ENCODE measurements around the gene MARK3. TPM values are rescaled to one million over a fixed set of nuclear protein-coding genes. Genes with fewer than 3 reads are reported as not detected.

The MARK3 gene
- total and polyA plus RNA-seq, 9 donors = 54.7 to 83.3 (median 59.1) TPM

DNA sequence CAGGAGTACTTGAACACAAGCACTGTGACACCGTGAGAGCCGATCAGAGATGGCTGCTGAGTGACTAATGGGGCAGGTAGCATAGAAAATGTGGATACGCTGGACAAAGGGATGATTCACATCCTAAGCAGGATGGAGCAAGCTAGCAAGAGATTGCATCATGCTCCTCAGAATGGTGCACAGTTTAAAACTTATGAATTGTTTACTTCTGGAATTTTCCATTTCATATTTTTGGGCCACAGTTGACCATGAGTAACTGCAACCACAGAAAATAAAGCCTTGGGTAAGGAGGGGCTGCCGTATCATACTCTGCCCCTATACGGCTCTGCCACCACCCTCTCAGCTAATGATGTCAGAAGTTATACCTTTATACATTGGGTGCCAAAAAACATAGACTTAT, 23.3 kb upstream of the MARK3 start:
- 88% methylated on average over 3 of the region's 5 CpGs for WGBS (ENCODE audit: insufficient coverage)
- H3K27me3 ChIP-seq (ENCODE audit: control insufficient read depth, insufficient read depth, low read length) = peaks cover 6% of the 10 kb centered on the region
- H3K9me3 ChIP-seq (replicated peaks; ENCODE audit: control insufficient read depth, low read depth, low read length) = peaks cover 6% of the 10 kb centered on the region
- H3K36me3 ChIP-seq (ENCODE audit: control insufficient read depth, insufficient read depth, low read length) = no peaks in the 10 kb centered on the region
- H3K27ac ChIP-seq (ENCODE audit: low read length) = no peak overlapping the region
- no peak overlapping the region for H3K4me3 ChIP-seq (ENCODE audit: low read length)
- no peaks in the 10 kb centered on the region for H3K4me1 ChIP-seq (ENCODE audit: control insufficient read depth, insufficient read depth, low read length)
- DNase-seq = no peak

DNA sequence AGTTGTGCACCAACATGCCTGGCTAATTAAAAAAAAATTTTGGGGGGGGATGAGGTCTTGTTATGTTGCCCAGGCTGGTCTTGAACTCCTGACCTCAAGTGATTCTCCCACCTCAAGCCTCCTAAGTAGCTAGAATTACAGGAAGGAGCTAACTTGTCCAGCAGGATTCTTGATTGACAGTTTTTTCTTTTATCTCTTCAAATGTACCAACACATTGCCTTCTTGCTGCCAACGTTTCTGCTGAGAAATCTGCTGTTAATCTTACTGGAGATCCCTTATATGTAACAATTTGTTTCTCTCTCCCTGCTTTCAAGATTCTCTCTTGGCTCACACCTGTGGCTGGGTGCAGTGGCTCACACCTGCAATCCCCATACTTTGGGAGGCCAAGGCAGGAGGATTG, 22.4 kb upstream of the MARK3 start:
- Histone ChIP-seq H3K4me3 (ENCODE audit: low read length) (no peak overlapping the region), H3K27me3 (ENCODE audit: control insufficient read depth, insufficient read depth, low read length) (peaks cover 5% of the 10 kb centered on the region), H3K36me3 (ENCODE audit: control insufficient read depth, insufficient read depth, low read length) (no peaks in the 10 kb centered on the region), H3K4me1 (ENCODE audit: control insufficient read depth, insufficient read depth, low read length) (no peaks in the 10 kb centered on the region), H3K9me3 (replicated peaks; ENCODE audit: control insufficient read depth, low read depth, low read length) (peaks cover 6% of the 10 kb centered on the region), H3K27ac (ENCODE audit: low read length) (no peak overlapping the region)
- WGBS (ENCODE audit: insufficient coverage) = no CpG with 5 or more reads among the region's 1 CpG
- DNase-seq = no peak

DNA sequence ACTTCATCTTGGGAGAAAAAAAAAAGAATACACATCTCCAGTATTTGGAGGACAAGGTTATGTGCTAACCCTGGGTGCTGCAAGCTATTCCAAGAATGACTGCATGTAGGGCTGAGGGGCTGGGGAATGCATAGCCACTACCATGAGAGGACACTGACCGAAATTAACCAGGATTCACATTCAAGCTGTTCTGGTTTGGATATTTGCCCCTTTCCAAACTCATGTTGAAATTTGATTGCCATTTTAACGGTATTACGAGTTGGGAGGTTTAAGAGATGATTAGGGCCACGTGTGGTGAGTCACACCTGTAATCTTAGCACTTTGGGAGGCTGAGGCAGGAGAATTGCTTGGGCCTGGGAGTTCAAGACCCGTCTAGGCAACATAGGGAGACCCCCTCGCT, 18.5 kb upstream of the MARK3 start:
- H3K27ac ChIP-seq (ENCODE audit: low read length) = no peak overlapping the region
- no peak for DNase-seq
- 100% methylated on average over 1 of the region's 6 CpGs for WGBS (ENCODE audit: insufficient coverage)
- no peaks in the 10 kb centered on the region for H3K4me1 ChIP-seq (ENCODE audit: control insufficient read depth, insufficient read depth, low read length)
- peaks cover 6% of the 10 kb centered on the region for H3K9me3 ChIP-seq (replicated peaks; ENCODE audit: control insufficient read depth, low read depth, low read length)
- no peak overlapping the region for H3K4me3 ChIP-seq (ENCODE audit: low read length)
- peaks cover 2% of the 10 kb centered on the region for H3K27me3 ChIP-seq (ENCODE audit: control insufficient read depth, insufficient read depth, low read length)
- H3K36me3 ChIP-seq (ENCODE audit: control insufficient read depth, insufficient read depth, low read length) = no peaks in the 10 kb centered on the region

DNA sequence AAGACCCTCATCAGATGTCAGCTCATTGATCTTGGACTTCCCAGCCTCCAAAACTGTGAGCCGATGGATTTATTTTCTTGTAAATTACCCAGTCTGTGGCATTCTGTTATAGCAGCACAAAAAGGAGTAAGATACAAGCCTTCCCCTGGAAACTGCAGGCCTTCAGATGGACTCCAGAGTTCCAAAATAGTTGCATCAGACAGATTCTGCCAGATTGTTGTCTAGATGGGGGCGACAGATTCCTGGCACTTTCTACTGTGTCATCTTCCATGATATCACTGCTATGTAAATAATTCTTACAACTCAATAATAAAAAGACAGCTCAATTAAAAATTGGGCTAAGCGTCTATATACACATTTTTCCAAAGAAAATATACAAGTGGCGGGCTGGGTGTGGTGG, 17.2 kb upstream of the MARK3 start:
- no peaks in the 10 kb centered on the region for H3K36me3 ChIP-seq (ENCODE audit: control insufficient read depth, insufficient read depth, low read length)
- no peaks in the 10 kb centered on the region for H3K27me3 ChIP-seq (ENCODE audit: control insufficient read depth, insufficient read depth, low read length)
- no peak overlapping the region for H3K4me3 ChIP-seq (ENCODE audit: low read length)
- DNase-seq = no peak
- no peaks in the 10 kb centered on the region for H3K4me1 ChIP-seq (ENCODE audit: control insufficient read depth, insufficient read depth, low read length)
- H3K9me3 ChIP-seq (replicated peaks; ENCODE audit: control insufficient read depth, low read depth, low read length) = peaks cover under 1% of the 10 kb centered on the region
- WGBS (ENCODE audit: insufficient coverage) = no CpG with 5 or more reads among the region's 4 CpGs
- no peak overlapping the region for H3K27ac ChIP-seq (ENCODE audit: low read length)

DNA sequence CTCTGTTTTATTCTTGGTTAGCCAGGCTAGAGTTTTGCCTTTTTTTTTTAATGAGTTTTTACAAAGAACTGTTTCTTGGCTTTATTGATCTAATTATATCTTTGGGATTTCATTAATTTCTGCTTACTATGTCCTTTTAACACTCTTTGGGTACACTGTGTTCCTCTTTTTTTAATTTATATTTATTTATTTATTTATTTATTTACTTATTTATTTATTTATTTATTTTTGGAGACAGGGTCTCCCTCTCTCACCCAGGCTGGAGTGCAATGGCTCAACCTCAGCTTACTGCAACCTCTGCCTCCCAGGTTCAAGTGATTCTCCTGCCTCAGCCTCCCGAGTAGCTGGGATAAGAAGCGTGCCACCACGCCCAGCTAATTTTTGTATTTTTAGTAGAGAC, 15.1 kb upstream of the MARK3 start:
- no peak for DNase-seq
- no peak overlapping the region for H3K4me3 ChIP-seq (ENCODE audit: low read length)
- H3K4me1 ChIP-seq (ENCODE audit: control insufficient read depth, insufficient read depth, low read length) = no peaks in the 10 kb centered on the region
- no peaks in the 10 kb centered on the region for H3K9me3 ChIP-seq (replicated peaks; ENCODE audit: control insufficient read depth, low read depth, low read length)
- no CpG with 5 or more reads among the region's 3 CpGs for WGBS (ENCODE audit: insufficient coverage)
- no peaks in the 10 kb centered on the region for H3K36me3 ChIP-seq (ENCODE audit: control insufficient read depth, insufficient read depth, low read length)
- no peaks in the 10 kb centered on the region for H3K27me3 ChIP-seq (ENCODE audit: control insufficient read depth, insufficient read depth, low read length)
- no peak overlapping the region for H3K27ac ChIP-seq (ENCODE audit: low read length)

DNA sequence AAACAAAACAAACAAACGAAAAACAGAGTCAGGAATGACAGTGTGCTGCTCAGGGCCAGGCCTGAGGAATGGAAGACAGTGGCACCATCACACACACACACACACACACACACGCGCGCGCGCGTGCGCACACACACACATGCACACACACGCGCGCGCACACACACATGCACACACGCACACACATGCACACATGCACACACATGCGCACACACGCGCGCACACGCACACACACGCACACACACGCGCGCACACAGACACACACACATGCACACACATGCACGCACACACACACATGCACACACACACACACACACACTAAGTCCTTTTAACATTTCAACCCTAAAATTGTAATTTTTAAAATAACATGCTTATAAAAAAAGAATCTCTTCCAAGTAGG, 13.2 kb upstream of the MARK3 start:
- no CpG with 5 or more reads among the region's 23 CpGs for WGBS (ENCODE audit: insufficient coverage)
- Histone ChIP-seq H3K4me1 (ENCODE audit: control insufficient read depth, insufficient read depth, low read length) (no peaks in the 10 kb centered on the region), H3K4me3 (ENCODE audit: low read length) (no peak overlapping the region), H3K36me3 (ENCODE audit: control insufficient read depth, insufficient read depth, low read length) (no peaks in the 10 kb centered on the region), H3K9me3 (replicated peaks; ENCODE audit: control insufficient read depth, low read depth, low read length) (no peaks in the 10 kb centered on the region), H3K27ac (ENCODE audit: low read length) (no peak overlapping the region), H3K27me3 (ENCODE audit: control insufficient read depth, insufficient read depth, low read length) (no peaks in the 10 kb centered on the region)
- no peak for DNase-seq

DNA sequence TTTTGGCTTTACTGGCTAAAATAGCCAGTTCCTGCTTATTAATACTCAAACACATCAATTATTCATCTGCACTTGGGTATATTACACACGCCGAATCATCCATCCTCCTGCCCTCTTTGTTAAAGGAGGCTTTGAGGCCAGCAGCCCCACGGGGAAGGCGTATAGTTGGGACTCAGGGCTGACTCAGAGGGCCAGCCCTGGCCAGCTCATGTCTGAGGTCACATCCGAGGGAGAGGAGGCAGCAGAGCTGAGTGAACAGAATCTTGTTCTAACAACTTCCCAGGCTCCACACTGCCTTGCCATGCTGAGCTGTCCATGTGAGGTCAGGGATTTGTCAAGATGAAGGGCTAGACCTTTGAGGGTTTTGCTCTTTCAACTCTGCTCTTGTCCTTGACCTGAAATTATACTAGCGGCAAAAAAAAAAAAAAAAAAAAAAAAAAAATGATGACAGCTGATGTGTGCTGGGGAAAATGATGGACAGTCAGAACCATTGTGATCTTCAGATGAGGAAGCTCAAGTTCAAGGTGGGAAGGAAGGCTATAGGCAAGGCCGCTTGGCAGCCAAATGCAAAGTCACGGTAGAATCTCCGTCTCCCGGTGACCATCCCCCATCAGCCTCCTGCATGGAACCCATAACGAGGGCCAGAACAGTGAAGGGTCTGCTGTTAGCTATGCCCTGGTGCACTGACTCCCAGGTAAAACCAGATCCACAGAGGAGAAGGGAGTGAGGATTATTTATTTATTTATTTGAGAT, 12.5 kb upstream of the MARK3 start:
- Histone ChIP-seq H3K27me3 (ENCODE audit: control insufficient read depth, insufficient read depth, low read length) (no peaks in the 10 kb centered on the region), H3K9me3 (replicated peaks; ENCODE audit: control insufficient read depth, low read depth, low read length) (no peaks in the 10 kb centered on the region), H3K4me3 (ENCODE audit: low read length) (no peak overlapping the region), H3K4me1 (ENCODE audit: control insufficient read depth, insufficient read depth, low read length) (no peaks in the 10 kb centered on the region), H3K27ac (ENCODE audit: low read length) (no peak overlapping the region), H3K36me3 (ENCODE audit: control insufficient read depth, insufficient read depth, low read length) (no peaks in the 10 kb centered on the region)
- WGBS (ENCODE audit: insufficient coverage) = 78% methylated on average over 3 of the region's 11 CpGs
- no peak for DNase-seq

DNA sequence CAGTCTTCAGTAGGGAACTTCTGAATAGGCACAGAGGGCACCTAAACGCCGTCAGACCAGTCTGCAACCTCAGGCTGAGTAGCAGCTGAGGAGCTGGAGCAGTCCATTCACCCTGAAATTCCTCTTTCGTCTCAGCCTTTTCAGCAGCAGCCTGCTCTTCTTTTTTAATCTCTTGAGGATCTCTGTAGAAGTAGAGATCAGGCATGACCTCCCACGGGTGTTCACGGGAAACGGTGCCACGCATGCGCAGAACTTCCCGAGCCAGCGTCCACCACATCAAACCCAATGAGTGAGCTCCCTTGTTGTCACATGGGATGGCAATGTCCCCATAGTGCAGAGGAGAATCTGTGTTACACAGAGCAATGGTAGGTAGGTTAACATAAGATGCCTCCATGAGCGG, 11.1 kb upstream of the MARK3 start:
- Histone ChIP-seq H3K27ac (ENCODE audit: low read length) (no peak overlapping the region), H3K27me3 (ENCODE audit: control insufficient read depth, insufficient read depth, low read length) (no peaks in the 10 kb centered on the region), H3K4me1 (ENCODE audit: control insufficient read depth, insufficient read depth, low read length) (peaks cover 6% of the 10 kb centered on the region), H3K9me3 (replicated peaks; ENCODE audit: control insufficient read depth, low read depth, low read length) (no peaks in the 10 kb centered on the region), H3K36me3 (ENCODE audit: control insufficient read depth, insufficient read depth, low read length) (no peaks in the 10 kb centered on the region), H3K4me3 (ENCODE audit: low read length) (no peak overlapping the region)
- DNase-seq = no peak
- 86% methylated on average over 9 of the region's 11 CpGs for WGBS (ENCODE audit: insufficient coverage)

DNA sequence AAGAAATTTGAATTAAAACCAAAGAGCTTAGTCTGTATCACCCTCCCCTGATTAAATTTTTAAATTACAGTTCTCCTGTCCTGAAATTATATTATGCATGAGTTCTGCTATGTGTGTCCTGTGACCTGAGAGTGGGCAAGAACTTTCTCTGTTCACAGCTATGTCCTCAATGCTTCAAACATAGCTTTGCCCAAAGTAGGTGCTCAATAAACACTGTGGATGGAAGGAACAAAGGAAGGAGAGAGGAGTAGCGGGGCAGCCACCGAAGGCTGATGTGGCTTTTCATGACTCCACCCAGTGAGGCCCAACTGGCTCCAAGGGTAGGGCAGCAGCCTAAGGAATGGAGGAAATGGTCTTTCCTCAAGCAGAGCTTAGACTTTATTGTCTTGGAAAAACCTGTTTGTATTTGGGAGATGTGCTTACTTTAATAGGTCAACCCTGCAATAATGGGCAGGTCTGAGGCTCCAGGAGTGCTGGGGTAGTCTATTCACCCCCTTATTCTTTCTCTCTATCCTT, 7.6 kb upstream of the MARK3 start:
- Histone ChIP-seq H3K9me3 (replicated peaks; ENCODE audit: control insufficient read depth, low read depth, low read length) (no peaks in the 10 kb centered on the region), H3K4me3 (ENCODE audit: low read length) (no peak overlapping the region), H3K27ac (ENCODE audit: low read length) (no peak overlapping the region), H3K36me3 (ENCODE audit: control insufficient read depth, insufficient read depth, low read length) (no peaks in the 10 kb centered on the region), H3K27me3 (ENCODE audit: control insufficient read depth, insufficient read depth, low read length) (no peaks in the 10 kb centered on the region), H3K4me1 (ENCODE audit: control insufficient read depth, insufficient read depth, low read length) (peaks cover 6% of the 10 kb centered on the region)
- WGBS (ENCODE audit: insufficient coverage) = 87% methylated on average over 2 of the region's 2 CpGs
- DNase-seq = no peak

DNA sequence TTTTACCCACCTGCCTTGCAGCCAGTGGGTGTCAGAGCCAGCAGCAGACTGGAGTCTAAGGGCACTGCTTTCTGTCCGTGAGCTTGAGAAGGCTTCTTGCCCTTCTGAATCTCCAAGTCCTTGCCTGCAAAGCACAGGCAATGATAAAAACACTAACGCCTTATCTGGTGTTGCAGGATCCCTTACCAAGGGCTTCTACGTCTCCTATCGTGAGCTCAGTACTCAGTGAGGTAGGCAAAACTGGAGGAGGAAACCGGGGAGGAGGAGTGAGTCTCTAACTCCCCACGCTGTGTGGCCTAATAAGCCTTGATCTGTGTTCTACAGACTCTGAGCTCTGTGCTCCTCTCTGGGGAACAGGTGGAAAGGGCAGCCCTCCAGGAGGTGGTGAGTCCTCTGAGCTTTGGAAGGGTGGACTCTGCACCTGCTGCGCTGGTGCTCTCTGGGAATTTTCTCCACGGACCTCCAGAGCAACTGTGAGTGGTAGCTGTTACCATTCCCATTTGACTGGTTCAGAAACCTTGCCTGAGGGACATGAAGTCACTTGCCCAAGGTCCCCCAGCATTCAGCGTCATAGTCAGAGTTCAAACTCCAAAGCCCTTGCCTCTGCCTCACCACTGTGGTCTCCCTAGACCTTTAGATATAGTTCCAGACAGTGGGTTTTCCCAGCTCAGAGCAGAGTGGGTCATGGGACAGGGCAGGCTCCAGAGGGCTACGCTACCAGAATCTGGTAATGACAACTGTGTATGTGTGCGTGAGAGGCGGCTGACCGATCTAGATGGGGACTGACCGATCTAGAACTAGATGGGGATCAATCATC, 7.0 kb upstream of the MARK3 start:
- no peak for DNase-seq
- H3K27ac ChIP-seq (ENCODE audit: low read length) = no peak overlapping the region
- H3K4me1 ChIP-seq (ENCODE audit: control insufficient read depth, insufficient read depth, low read length) = peaks cover 6% of the 10 kb centered on the region
- H3K27me3 ChIP-seq (ENCODE audit: control insufficient read depth, insufficient read depth, low read length) = no peaks in the 10 kb centered on the region
- H3K36me3 ChIP-seq (ENCODE audit: control insufficient read depth, insufficient read depth, low read length) = no peaks in the 10 kb centered on the region
- H3K9me3 ChIP-seq (replicated peaks; ENCODE audit: control insufficient read depth, low read depth, low read length) = no peaks in the 10 kb centered on the region
- WGBS (ENCODE audit: insufficient coverage) = 85% methylated on average over 8 of the region's 14 CpGs
- H3K4me3 ChIP-seq (ENCODE audit: low read length) = no peak overlapping the region
